HCT116 (cell line): ENCODE measurements around the gene C9orf50. TPM values are rescaled to one million over a fixed set of nuclear protein-coding genes. Genes with fewer than 3 reads are reported as not detected.
A peak's percentile ranks its signal among the peaks of the same experiment; 100 is the strongest.

Experiments
- ATAC-seq: fragments of 200-7000 bp; cut with Tn5 transposase; 2 replicates; pipeline ENCODE4 v1.9.1; 2020; ENCODE audit warnings: mild to moderate bottlenecking, moderate library complexity
- BruUV-seq: library from RNA; stranded (reverse); fragments of 400-500 nt; replicated peaks from 2 replicates; lab custom pipeline; 2021; lab: Mats Ljungman, UMichigan
- CTCF ChIA-PET: fragments of 300-600 bp; sonication (Branson Sonifier 250); formaldehyde crosslinking; loops from one replicate; lab custom pipeline; 2021; ENCODE audit warnings: antibody characterized with exemption; lab: Charles Lee
- POLR2A ChIA-PET: fragments of 300-600, 350-600 bp; sonication (Branson Sonifier 250); formaldehyde crosslinking; loops from one replicate; lab custom pipeline; 2021; ENCODE audit warnings: antibody characterized with exemption; lab: Charles Lee
- RAD21 ChIA-PET, 2 experiments: fragments of 300-600 bp; sonication (Branson Sonifier 250); formaldehyde crosslinking; loops; one replicate each; lab custom pipeline; 2023; ENCODE audit warnings: low total read pairs in 2 of 2; ENCODE audit not compliant: uncharacterized antibody in 2 of 2, unreplicated experiment in 2 of 2, low non-redundant PET in 1 of 2; lab: Charles Lee
- DNase-seq: peaks from one replicate; pipeline ENCODE4 v3.0.0-alpha.2; 2010; ENCODE audit warnings: low read depth, low spot score
- H2AFZ ChIP-seq: fragments of 200-600 bp; shearing (Covaris generic), sonication (generic); 2 replicates; pipeline ENCODE4 v1.6.1; 2017; ENCODE audit warnings: low read depth, mixed run types, mixed read lengths, antibody characterized with exemption, low read length; ENCODE audit not compliant: poor library complexity, severe bottlenecking
- H3K27ac ChIP-seq: 2 replicates; pipeline ENCODE4 v1.5.1; 2012; ENCODE audit warnings: low read depth, low read length
- H3K27me3 ChIP-seq: fragments of 200-600 bp; sonication (generic); 2 replicates; pipeline ENCODE4 v1.6.1; 2016; ENCODE audit warnings: mixed run types, low read length, mixed read lengths; ENCODE audit not compliant: insufficient read depth
- H3K36me3 ChIP-seq, 2 experiments: fragments of 200-500 bp in 1 of 2; fragments of 200-600 bp in 1 of 2; sonication (Bioruptor generic) in 1 of 2; sonication (generic) in 1 of 2; 2 replicates each; pipeline versions ENCODE4 v1.5.1 to v1.6.1; 2014 to 2016; ENCODE audit warnings: low read length in 2 of 2, inconsistent platforms in 1 of 2, mixed read lengths in 1 of 2, mixed run types in 1 of 2; ENCODE audit not compliant: insufficient read depth in 2 of 2, control insufficient read depth in 1 of 2
- H3K4me1 ChIP-seq, 2 experiments: fragments of 200-600 bp in 1 of 2; sonication (generic) in 1 of 2; 2 replicates each; pipeline versions ENCODE4 v1.5.1 to v1.6.1; 2012 to 2017; ENCODE audit warnings: low read length in 2 of 2, inconsistent platforms in 1 of 2, mild to moderate bottlenecking in 1 of 2, mixed read lengths in 1 of 2, mixed run types in 1 of 2, moderate library complexity in 1 of 2; ENCODE audit not compliant: insufficient read depth in 2 of 2, control insufficient read depth in 1 of 2
- H3K4me2 ChIP-seq: fragments of 200-600 bp; sonication (generic); 2 replicates; pipeline ENCODE4 v1.6.1; 2017; ENCODE audit warnings: mixed run types, low read length, mixed read lengths
- H3K4me3 ChIP-seq, 2 experiments: fragments of 200-600 bp in 1 of 2; sonication (generic) in 1 of 2; replicated peaks in 1 of 2; 2 replicates each; pipeline ENCODE4 v1.5.1; 2011 to 2016; ENCODE audit warnings: low read length in 2 of 2, control low read depth in 1 of 2, low read depth in 1 of 2, mild to moderate bottlenecking in 1 of 2, mixed read lengths in 1 of 2, mixed run types in 1 of 2
- H3K79me2 ChIP-seq: fragments of 200-600 bp; sonication (generic); 2 replicates; pipeline ENCODE4 v1.6.1; 2017; ENCODE audit warnings: mild to moderate bottlenecking, mixed run types, low read length, moderate library complexity, mixed read lengths; ENCODE audit not compliant: insufficient read depth
- H3K9ac ChIP-seq: fragments of 200-600 bp; sonication (generic); 2 replicates; pipeline ENCODE4 v1.6.1; 2016; ENCODE audit warnings: low read length, mixed read lengths
- H3K9me2 ChIP-seq: fragments of 200-600 bp; sonication (generic), shearing (Covaris generic); 2 replicates; pipeline ENCODE4 v1.6.1; 2017; ENCODE audit warnings: mixed run types, mild to moderate bottlenecking, moderate library complexity; ENCODE audit not compliant: insufficient read depth
- H3K9me3 ChIP-seq, 2 experiments: fragments of 200-500 bp in 1 of 2; fragments of 200-600 bp in 1 of 2; sonication (Bioruptor generic) in 1 of 2; sonication (generic) in 1 of 2; 2 replicates each; pipeline ENCODE4 v1.6.1; 2014 to 2017; ENCODE audit warnings: low read length in 2 of 2, mixed read lengths in 2 of 2, inconsistent platforms in 1 of 2, low read depth in 1 of 2, mild to moderate bottlenecking in 1 of 2, mixed run types in 1 of 2, moderate library complexity in 1 of 2; ENCODE audit not compliant: control insufficient read depth in 1 of 2, insufficient read depth in 1 of 2
- H4K20me1 ChIP-seq: fragments of 200-600 bp; sonication (generic), shearing (Covaris generic); 2 replicates; pipeline ENCODE4 v1.6.1; 2017; ENCODE audit warnings: mixed run types, mild to moderate bottlenecking, moderate library complexity; ENCODE audit not compliant: insufficient read depth
- FOSL1 ChIP-seq: IDR thresholded peaks from 2 replicates; pipeline ENCODE4 v1.6.1; 2012; ENCODE audit warnings: low read depth
- TCF7L2 ChIP-seq: IDR thresholded peaks from 2 replicates; pipeline ENCODE4 v1.7.0; 2011; ENCODE audit warnings: borderline replicate concordance, inconsistent platforms; ENCODE audit not compliant: insufficient read depth, insufficient read length; ENCODE audit errors: extremely low read depth
- intact Hi-C: fragments of 100-400 bp; cut with micrococcal nuclease; formaldehyde crosslinking; loops from 2 replicates; pipeline ENCODE4 v1.10.0; 2022
- total RNA-seq: library from RNA; stranded (reverse); gene quantifications from one replicate; pipeline ENCODE4 v1.2.1, GENCODE V29; 2021; ENCODE audit not compliant: unreplicated experiment
- TF ChIP-seq, protein P1 (sequence below): IDR thresholded peaks from 2 replicates; pipeline ENCODE4 v1.6.1; 2012
- TF ChIP-seq, protein P2 (sequence below): IDR thresholded peaks from 2 replicates; pipeline ENCODE4 v1.6.1; 2011; ENCODE audit warnings: mild to moderate bottlenecking, low read length, moderate library complexity; ENCODE audit not compliant: insufficient replicate concordance; ENCODE audit errors: extremely low read depth

The C9orf50 gene
- total RNA-seq, 1 experiment from 2014 or later: not detected

DNA sequence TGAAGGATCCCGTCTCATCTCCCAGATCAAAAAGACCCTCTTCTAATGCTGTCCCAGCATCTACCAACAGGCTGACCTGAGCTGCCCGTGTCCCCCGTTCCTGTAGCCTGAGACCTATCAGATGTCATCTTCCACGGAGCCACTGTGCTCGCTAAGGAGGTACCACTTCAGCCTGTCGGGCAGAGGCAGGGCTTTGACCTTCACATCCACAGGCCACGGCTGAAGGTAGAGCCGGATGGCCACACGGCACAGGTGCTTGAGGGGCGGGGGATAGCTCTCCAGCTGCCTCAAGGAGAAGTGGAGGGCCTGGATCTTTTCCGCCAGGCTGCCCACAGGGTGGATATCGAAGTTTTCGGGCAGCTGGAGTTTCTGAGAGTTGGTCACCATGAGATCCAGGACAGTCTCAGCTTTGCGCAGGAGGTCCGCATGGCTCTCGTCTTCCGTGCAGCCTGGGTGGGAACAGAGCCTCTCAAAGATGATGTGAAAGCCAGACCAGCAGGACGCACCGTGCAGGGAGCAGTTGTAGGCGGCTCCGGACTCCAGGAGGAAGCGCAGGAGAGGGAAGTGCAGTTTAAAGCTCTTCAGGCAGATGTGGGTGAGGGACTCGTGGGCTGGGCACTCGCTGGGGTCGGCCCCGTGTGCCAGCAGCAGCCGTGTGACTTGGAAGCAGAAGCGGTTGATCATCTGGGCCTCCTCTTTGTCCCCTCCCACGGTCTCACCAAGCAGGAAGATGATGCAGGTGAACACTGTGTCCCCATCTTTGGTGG, 17.0 kb upstream of the C9orf50 start:
- Histone ChIP-seq H3K27ac (peak overlapping the region; percentile 15; the same call in 1 of the 2 replicates), H3K9me2 (no peaks in the 10 kb centered on the region), H4K20me1 (peaks cover 5% of the 10 kb centered on the region; the same call in 1 of the 2 replicates), H3K79me2 (peaks cover 74% of the 10 kb centered on the region), H3K4me2 (no peak overlapping the region), H2AFZ (no peak overlapping the region), H3K27me3 (no peaks in the 10 kb centered on the region), H3K36me3 (peaks cover 30 to 40% of the 10 kb centered on the region in 2 experiments), H3K9me3 (no peaks in the 10 kb centered on the region), H3K4me3 (no peak overlapping the region), H3K4me1 (peaks cover 10 to 17% of the 10 kb centered on the region in 2 experiments; a peak in 3 of 4 replicates), H3K9ac (no peak overlapping the region)
- ATAC-seq (no peak), DNase-seq (no peak)
- ChIA-PET RAD21 (no interaction called here), CTCF (interaction anchor here (1.0 kb wide), 1 partner anchor 14 kb away, joined by 3 read pairs; no protein-coding TSS in a partner anchor), POLR2A (interaction anchor here (1.0 kb wide), 1 partner anchor 11 kb away, joined by 3 read pairs; no protein-coding TSS in a partner anchor)
- intact Hi-C loops: no loop called here
- BruUV-seq: no TSS peak
- TF ChIP-seq, protein P1, sequence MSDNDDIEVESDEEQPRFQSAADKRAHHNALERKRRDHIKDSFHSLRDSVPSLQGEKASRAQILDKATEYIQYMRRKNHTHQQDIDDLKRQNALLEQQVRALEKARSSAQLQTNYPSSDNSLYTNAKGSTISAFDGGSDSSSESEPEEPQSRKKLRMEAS: no peak
- TF ChIP-seq, protein P2, sequence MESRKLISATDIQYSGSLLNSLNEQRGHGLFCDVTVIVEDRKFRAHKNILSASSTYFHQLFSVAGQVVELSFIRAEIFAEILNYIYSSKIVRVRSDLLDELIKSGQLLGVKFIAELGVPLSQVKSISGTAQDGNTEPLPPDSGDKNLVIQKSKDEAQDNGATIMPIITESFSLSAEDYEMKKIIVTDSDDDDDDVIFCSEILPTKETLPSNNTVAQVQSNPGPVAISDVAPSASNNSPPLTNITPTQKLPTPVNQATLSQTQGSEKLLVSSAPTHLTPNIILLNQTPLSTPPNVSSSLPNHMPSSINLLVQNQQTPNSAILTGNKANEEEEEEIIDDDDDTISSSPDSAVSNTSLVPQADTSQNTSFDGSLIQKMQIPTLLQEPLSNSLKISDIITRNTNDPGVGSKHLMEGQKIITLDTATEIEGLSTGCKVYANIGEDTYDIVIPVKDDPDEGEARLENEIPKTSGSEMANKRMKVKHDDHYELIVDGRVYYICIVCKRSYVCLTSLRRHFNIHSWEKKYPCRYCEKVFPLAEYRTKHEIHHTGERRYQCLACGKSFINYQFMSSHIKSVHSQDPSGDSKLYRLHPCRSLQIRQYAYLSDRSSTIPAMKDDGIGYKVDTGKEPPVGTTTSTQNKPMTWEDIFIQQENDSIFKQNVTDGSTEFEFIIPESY: no peak
- TF ChIP-seq TCF7L2 (no peak), FOSL1 (no peak)
